OCI-LY7 (cell line): Measurements from ENCODE around the gene STAT4.

ENCODE experiments used
- CTCF ChIP-seq: fragments of 200-600 bp; sonication (generic); conservative IDR thresholded peaks from 2 replicates; pipeline ENCODE4 v1.5.1; 2014; ENCODE audit warnings: mild to moderate bottlenecking, antibody characterized with exemption, low read length, moderate library complexity, mixed read lengths
- EZH2phosphoT487 ChIP-seq: fragments of 200-600 bp; sonication (generic); IDR thresholded peaks from 2 replicates; pipeline ENCODE4 v1.6.1; 2018; ENCODE audit warnings: low read depth, borderline replicate concordance, mild to moderate bottlenecking, mixed run types, antibody characterized with exemption, low read length, moderate library complexity, mixed read lengths

- TF ChIP-seq CTCF, result no peak
- TF ChIP-seq EZH2phosphoT487, result no peak
These were observed 21.9 kb downstream of the STAT4 start for GRCh38 chr2:191128911-191129304.
